NB4 (cell line): ENCODE results near the gene SNRPB2.

Source experiments
- DNase-seq: peaks from one replicate; pipeline ENCODE4 v3.0.0; 2010; ENCODE audit warnings: low read depth
- H3K4me3 ChIP-seq: one replicate; pipeline ENCODE4 v1.5.1; 2011; ENCODE audit warnings: mild to moderate bottlenecking, low read depth, low read length, moderate library complexity
- MYC ChIP-seq: IDR thresholded peaks from 2 replicates; pipeline ENCODE4 v1.6.1; 2011; ENCODE audit warnings: low read depth, low read length
- POLR2A ChIP-seq: IDR thresholded peaks from 2 replicates; pipeline ENCODE4 v1.6.1; 2011; ENCODE audit warnings: mild to moderate bottlenecking; ENCODE audit not compliant: insufficient read length; ENCODE audit errors: extremely low read depth
- TF ChIP-seq, protein P1 (sequence below): IDR thresholded peaks from one replicate; pipeline ENCODE4 v1.5.1; 2012; ENCODE audit warnings: low read depth, low read length
- TF ChIP-seq, protein P2 (sequence below): IDR thresholded peaks from 2 replicates; pipeline ENCODE4 v1.6.1; 2011; ENCODE audit warnings: low read depth, low read length

The SNRPB2 gene

DNA sequence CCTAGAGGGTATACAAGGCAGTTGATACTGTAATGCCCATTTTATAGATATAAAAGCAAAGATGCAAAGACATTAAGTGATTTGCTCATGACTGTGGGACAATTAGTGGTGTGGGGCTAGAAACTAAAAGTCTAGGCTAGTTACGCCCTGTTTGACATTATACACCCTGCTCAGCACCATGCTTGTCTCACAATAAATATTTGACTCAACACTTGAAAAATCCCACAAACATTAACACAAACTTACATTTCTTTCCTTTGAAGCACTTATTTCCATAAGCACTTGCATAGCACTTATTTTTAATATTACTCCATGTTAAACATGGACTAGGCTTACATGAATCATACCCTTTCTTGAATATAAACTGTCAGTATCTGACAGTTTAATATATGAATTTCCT is 36.5 kb upstream of the SNRPB2 start:
- no peak overlapping the region for H3K4me3 ChIP-seq
- TF ChIP-seq POLR2A: no peak
- no peak for TF ChIP-seq MYC
- TF ChIP-seq, protein P1, sequence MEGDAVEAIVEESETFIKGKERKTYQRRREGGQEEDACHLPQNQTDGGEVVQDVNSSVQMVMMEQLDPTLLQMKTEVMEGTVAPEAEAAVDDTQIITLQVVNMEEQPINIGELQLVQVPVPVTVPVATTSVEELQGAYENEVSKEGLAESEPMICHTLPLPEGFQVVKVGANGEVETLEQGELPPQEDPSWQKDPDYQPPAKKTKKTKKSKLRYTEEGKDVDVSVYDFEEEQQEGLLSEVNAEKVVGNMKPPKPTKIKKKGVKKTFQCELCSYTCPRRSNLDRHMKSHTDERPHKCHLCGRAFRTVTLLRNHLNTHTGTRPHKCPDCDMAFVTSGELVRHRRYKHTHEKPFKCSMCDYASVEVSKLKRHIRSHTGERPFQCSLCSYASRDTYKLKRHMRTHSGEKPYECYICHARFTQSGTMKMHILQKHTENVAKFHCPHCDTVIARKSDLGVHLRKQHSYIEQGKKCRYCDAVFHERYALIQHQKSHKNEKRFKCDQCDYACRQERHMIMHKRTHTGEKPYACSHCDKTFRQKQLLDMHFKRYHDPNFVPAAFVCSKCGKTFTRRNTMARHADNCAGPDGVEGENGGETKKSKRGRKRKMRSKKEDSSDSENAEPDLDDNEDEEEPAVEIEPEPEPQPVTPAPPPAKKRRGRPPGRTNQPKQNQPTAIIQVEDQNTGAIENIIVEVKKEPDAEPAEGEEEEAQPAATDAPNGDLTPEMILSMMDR: no peak
- TF ChIP-seq, protein P2, sequence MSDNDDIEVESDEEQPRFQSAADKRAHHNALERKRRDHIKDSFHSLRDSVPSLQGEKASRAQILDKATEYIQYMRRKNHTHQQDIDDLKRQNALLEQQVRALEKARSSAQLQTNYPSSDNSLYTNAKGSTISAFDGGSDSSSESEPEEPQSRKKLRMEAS: no peak
- DNase-seq: no peak

DNA sequence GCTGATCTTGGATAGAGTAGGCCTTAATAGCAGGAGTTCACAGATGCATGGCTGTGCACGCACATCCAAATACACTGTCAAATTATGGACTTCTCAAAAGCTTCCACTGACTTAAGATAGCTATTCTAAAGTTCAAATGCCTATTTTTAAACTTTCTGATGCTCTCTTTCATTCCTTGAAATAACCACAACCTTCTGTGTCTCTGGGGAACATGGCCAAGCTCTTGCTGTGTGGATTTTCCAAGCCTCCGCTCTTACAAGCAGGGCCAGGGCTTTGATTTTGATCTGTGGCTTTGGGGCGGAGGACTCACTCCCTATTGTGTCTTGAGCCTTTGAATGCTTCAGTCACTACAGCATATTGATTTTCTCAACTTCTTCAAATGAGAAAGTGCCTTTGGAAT is 35.7 kb upstream of the SNRPB2 start:
- no peak for TF ChIP-seq MYC
- TF ChIP-seq, protein P1: no peak
- TF ChIP-seq, protein P2: no peak
- TF ChIP-seq POLR2A: no peak
- DNase-seq: no peak

DNA sequence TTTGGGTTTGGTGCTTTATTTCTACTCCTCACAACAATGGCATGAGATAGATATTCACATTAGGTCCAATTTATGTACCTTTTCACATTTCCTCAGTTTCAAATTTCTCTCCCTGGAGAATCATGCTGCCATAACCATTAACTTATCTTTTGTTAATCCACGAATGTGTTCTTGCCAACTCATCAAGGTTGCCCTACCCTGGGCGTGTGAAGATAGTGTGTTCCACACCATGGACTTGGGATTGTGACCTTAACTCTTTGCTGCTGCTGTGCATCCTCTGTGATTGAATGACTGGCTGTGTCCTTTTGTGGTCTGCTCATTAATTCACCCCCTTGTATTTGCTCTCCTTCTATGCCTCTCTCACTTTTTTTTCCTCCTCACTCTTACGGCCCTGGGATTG is 34.2 kb upstream of the SNRPB2 start:
- H3K4me3 ChIP-seq: no peak overlapping the region
- TF ChIP-seq MYC (no peak), POLR2A (no peak)
- TF ChIP-seq, protein P2: no peak
- TF ChIP-seq, protein P1: no peak

More for the DNA sequence above, 35.7 kb upstream of the SNRPB2 start:
- H3K4me3 ChIP-seq: no peak overlapping the region

DNA sequence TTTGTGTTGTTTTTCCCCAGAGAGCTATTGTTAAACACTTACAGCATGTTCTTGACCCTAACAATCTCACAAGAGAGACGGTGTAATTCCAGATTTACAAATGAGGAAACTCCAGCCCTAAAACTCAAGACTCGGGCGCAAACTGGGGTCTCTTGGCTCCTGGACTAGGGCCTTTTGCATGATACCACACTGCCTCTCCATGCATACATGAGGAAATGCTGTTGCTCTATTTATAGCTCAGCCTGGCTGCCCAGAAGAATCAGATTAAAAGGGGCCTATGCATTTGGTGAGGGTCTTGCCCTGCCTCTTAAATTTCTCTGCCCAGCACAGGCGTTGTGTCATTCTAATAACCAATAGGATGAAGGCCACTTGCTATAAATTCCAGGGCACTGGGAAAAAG is 30.5 kb upstream of the SNRPB2 start:
- TF ChIP-seq POLR2A (no peak), MYC (no peak)
- TF ChIP-seq, protein P2: no peak
- TF ChIP-seq, protein P1: no peak
- peak; percentile 14 for DNase-seq
- H3K4me3 ChIP-seq: no peak overlapping the region

More for the DNA sequence above, 34.2 kb upstream of the SNRPB2 start:
- no peak for DNase-seq

DNA sequence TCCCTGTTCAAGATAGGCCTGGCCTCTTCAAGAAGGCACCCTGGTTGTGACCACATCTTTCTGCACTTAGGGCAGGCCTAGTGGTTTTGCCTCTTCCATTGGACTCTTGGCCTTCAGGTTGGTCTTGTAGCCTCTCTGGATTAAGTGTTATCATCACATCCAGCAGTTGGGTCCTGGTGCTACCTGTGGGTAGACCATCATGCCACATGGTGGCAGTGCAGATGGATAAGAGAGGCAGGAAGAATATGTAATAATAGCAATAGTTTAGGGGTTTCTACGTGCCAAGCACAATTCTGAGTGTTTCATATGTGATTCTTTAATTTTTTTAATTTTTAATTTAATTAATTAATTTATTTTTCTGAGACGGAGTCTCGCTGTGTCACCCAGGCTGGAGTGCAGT is 28.5 kb upstream of the SNRPB2 start:
- no peak for TF ChIP-seq MYC
- TF ChIP-seq, protein P1: peak; percentile 69
- no peak for TF ChIP-seq POLR2A
- TF ChIP-seq, protein P2: 0 out of 2 replicates have a peak, but pooled peaks have one; percentile 15
- H3K4me3 ChIP-seq: no peak overlapping the region
- peak; percentile 57 for DNase-seq
